NCI-H1436 (cell line): ENCODE results near the gene FGF22.

ENCODE experiments used
- DNase-seq: peaks from one replicate; lab custom pipeline; 2025; lab: John Stamatoyannopoulos, UW

The FGF22 gene

DNA sequence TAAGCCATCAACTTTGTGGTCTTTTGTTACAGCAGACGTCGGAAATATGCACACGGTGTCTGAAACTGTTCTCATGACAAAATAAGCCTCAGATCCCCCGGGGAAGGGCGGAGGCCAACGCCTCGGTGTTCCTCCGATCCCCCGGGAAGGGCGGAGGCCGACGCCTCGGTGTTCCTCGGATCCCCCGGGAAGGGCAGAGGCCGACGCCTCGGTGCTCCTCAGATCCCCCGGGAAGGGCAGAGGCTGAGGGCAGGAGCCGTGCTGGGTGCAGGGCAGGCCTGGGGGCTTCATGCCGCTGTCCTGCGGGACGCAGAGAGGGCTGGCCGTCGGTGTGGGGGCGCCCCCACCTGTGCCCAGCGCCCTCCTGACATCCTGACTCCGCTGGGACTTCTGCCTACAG is 4.7 kb downstream of the FGF22 start:
- no peak for DNase-seq

DNA sequence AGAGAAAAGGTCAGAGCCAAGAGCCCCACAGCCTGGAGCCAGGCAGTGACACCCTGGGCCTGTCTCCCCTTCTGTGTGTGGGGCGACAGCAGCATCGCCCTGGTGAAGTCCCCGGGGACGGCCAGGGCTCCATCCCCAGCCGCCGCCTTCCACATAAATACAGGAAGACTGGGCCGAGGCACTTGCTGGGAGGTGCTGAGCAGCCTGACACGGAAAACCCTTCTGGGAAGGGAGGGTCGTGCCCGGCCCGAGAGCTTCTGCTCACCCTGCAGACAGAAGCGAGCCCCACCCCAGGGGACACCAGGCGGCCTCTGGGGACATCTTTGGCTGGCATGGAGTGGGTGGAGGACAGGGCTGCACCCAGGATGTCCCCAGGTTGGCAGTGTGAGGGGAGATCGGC is 5.1 kb downstream of the FGF22 start:
- no peak for DNase-seq

DNA sequence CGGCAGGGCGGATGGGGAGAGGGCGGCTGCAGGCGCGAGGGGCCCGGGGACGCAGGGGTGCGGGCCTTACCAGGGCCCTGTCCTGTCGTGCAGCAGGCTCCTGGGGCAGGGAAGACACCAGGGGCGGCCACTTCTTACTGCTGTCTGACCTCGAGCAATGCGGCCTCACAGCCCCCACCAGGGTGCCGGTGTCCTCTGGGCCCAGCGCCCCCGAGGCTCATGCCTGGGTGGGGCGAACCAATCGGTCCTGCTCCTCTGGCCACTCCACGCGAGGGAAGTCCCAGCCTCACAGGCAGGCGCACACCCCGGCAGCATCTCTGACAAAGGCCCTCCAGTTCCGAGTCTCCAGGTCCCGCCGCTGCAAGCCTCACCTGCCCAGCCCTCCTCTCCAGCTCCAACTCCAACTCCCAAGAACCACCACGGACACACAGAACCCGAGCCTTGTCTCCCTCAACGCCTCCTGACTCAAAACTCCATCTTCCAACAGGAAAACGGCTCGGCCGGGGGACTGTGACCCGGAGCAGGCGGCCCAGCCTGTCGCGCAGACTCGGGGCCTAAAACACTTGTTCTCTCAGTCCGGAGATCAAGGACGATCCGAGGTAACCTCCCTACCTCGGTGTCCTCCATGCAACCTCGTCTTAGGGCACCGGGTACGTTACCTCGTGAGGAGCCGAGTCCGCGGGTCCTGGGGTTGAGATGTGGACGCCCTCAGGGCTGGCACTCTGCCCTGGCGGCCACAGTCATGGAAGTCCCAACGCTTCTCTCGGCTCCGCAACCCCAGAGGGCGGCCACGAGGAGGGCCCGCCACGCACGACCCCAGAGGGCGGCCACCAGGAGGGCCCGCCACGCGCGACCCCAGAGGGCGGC is 6.5 kb downstream of the FGF22 start:
- DNase-seq, result no peak

DNA sequence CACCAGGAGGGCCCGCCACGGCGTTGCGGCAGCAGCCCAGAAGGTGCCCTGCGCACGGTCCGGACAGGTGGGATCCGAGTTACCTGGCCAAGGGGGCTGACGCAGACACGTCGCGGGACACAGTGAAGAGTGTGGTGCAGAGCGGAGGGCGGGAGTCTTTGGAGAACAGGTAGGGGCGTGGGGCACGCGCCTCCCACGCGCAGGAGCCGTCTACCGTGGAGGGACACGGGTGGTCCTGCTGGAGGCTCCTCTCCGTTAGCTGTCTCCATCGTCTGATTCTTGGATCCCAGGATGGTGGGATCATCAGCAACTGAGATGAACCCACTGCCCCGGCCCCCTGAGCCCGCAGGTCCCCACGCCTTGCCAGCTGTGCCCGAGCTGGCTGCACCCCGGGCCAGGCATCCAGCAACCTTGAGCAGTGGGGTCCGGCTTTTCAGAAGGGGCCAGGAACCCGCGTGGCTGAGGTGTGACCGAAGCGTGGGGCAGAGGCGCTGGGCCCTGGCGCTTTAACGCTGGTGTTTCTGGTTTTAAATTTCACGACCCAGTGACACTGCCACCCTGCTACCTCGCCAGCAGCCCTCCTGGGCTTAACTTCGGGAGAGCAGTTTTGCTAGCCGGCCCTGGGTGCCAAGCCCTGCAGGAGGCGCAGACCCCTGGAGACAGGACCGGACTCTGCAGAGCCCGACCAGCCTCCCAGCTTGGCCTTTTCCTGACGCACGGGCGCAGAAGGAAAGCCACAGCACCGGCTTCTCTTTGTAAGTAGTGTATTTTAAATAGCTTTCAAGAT is 7.3 kb downstream of the FGF22 start:
- no peak for DNase-seq

DNA sequence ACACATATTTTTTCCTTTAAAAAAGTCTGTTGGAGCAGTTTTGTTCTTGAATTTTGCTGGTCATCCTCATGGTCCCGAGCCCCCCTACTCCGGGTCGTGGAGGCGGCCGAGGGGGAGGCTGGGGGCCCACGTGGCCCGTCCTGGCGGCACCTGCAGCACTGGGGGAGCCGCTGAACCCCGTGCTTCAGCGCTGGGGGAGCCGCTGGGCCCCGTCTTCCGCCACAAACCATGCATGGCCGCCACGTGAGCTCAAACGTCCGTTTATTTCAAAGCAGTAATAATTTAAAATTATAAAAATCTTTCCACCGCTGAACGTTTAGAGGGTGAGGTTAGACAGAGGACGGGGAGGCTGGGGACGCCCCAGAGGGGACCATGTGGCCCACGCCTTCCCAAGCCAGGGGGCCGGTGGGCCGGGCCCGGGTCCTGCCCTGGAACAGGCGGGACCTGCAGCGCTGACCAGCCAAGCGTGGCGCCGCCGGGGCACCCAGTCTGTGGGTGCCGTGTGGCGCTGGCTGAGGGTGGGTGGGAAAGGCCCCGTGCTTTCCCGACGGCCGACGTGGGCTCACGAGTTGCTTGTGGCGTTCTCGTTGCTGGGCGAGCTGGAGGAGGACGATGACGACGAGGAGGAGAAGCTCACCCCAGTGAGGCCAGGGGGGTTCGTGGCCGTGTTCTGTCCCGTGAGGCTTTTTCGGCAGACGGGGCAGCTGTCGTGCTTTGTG is 8.0 kb downstream of the FGF22 start:
- DNase-seq, result no peak

DNA sequence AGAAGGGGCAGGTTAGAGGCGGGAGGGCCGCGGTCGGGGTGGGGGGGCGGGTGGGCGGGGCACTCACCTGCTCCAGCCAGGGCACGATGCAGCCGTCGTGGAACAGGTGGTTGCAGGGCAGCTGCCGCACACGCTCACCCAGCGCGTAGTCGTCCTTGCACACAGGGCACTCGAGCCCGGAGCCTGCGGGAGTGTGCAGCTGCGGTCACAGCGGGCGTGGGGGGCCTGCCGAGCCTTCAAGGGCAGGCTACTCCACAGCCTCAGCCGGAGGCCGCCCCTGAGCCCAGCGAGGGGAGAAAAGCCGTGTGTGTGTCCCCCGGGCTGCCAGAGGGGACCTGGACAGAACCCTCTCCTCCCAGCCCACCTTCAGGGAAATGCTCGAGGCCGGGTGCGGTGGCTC is 8.6 kb downstream of the FGF22 start:
- DNase-seq, result no peak

DNA sequence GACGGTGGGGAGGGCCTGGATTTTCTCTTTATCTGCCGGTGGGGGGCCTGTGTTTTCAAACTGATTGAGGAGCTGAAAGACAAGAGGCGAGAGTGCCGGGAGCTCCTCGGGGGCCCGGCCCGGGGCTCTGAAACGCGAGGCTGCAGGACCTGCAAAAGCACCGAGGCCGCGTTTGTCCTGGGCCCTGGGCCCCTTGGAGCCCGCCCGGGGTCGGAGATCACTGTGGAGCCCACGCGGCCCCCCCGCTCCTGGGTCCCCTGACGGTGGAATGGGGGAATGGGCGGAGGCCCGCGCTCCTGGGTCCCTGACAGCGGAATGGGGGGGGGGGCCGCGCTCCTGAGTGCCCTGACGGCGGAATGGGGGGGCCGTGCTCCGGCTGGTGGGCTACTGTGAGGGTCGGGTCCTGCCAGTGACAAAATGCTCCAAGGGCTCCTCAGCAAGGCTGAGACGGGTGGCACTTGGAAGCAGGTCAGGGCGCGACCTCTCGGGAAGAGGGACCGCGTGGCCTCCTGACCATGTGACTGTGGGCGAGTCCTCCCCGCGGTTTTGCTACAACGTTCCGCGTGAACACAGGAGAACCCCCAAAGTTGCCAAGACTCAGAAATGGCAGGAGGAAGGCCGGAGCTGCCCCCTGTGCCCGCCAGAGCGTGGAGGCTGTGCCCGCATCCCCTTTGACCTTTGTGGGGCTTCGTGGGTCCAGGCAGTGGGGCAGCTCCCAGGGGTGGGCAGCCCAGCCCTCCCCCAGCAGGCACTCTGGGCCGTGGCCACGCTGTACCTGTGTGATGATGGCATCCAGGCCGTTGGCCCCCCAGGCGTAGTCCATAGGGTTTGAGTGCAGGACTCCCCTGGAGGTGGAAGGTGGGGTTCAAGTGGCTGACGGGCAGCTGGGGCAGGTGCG is 9.5 kb downstream of the FGF22 start:
- no peak for DNase-seq

DNA sequence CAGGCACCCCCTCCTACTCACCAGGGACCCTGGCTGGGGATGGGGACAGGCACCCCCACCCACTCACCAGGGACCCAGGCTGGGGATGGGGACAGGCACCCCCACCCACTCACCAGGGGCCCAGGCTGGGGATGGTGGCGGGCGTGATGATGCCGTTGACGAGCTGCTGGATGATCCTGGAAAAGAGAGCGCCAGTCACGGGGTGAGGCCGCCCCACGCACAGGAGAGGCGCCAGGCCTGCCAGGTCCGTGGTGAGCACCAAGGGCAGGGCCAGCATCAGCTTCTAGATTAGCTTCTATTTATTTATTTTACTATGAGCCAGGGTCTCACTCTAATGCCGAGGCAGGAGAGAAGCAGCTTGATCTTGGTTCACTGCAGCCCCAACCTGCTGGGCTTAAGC is 10.4 kb downstream of the FGF22 start:
- no peak for DNase-seq

DNA sequence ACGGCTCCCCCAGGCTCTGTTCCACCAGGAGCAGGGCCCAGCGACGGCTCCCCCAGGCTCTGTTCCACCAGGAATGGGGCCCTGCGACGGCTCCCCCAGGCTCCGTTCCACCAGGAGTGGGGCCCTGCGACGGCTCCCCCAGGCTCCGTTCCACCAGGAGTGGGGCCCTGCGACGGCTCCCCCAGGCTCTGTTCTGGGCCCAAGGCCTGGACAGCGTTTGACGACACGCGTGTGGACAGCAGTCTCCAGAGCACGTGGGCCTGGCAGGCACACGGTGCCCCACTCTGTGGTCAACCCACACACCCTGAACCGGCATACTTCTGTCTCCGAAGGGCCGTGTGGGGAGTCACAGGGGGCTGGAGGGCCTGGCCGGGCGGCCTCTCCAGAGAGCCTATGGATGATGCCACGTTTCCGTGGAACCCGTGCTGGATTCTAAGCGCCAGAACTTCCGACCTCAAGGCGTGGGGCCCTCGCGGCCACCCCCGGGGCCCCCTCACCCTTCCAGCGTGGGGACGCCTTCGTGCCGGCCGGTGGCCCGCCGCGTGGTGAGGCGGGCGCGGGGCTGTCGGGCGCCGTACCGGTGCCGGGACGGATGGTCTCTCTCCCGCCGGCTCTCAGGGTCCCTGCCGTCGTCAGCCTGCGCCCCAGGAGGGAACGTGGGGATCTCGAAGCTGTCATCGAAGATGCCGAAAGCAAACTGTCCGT is 11.6 kb downstream of the FGF22 start:
- DNase-seq, result no peak

DNA sequence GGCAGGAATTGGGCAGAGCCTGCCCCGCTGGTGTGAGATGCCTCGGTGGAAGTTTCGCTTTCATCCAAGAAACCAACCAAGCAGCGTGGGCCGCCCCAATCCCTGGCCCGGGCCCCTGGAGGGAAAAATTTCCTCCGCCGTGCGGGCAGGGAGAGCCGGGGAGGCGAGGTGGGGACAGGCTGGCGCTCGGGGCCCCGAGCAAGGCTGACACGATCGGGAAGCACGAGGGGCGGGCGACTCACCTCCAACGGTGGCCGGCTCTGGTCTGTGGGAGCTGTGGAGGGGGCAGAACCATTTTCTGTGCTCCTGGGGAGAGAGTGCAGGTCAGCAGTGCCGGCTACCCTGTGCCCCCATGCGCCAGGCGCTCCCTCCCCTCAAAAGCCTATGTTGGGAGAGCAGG is 12.3 kb downstream of the FGF22 start:
- no peak for DNase-seq

DNA sequence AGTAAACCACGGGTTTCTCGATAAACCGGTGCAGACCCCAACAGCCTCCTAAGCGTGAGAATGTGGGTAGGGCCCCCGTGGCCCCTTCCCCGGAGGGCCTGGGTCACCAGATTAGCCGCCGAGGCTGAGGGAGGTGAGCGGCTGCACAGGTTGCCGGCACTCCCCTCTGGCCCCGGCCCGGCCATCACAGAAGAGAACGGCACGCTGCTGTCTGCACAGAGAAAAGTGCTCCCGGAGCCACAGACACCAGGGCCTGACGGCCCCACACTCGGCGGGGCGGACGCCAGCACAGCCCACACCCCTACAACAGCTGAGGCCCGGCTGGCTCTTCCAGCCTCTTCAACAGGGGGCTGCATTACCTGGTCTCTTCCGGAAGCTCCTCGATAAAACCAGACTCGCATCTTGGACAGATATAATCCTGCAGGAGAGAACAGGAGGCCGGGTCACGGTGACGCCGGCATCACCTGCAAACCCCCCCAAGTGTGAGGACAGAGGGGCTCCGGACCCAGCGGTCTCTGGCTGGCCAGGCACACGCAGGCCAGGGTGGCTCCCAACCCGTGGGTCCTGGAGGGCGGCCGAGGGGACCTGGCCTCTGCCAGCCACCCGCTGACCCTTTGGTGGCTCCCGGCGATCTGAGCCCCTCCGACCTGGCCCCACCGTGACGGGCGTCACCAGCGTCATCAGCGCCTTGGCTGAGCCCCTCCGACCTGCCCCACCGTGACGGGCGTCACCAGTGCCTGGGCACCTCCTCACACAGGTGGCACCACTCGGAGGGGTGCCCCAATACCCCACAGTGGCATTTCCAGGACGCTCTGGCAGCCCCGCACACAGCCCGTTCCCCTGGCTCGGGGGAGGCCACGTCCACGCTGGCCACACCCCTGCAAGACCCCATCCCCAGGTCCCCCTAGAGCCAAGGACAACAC is 13.0 kb downstream of the FGF22 start:
- no peak for DNase-seq

DNA sequence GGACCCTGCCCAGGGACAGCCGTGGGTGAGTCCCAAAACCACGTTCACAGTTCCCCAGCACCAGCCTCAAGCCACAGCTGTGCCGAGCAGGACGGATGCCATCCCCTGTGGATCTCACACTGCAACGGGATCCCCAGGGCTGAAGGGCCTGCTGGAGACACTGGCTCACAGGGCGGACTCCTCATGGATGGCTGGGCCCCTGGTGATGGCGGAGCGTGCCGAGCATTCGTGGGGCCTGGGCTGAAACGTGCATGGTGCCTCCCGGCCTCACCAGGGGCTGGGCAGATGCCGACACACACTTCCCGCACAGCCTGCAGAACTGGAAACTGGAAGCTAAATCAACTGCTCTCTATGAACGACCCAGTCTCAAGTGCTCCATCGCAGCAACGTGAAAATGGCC is 13.7 kb downstream of the FGF22 start:
- no peak for DNase-seq

DNA sequence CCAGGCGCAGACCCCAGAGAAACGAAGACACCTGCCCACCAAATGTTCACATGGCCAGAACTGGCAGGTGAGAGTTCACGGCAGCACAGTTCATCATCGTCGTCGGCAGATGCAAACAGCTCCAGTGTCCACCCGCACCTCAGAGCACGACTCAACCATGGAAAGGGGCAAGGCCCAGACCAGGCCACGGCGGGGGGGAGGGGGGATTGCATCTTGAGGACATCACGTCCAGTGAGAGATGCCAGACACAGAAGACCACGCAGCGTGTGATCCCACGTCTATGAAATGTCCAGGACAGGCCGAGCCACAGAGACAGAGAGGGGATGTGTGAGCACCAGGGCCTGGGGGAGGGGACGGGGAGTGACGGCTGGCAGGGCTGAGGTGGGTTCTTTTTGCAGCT is 16.0 kb downstream of the FGF22 start:
- DNase-seq, result no peak

DNA sequence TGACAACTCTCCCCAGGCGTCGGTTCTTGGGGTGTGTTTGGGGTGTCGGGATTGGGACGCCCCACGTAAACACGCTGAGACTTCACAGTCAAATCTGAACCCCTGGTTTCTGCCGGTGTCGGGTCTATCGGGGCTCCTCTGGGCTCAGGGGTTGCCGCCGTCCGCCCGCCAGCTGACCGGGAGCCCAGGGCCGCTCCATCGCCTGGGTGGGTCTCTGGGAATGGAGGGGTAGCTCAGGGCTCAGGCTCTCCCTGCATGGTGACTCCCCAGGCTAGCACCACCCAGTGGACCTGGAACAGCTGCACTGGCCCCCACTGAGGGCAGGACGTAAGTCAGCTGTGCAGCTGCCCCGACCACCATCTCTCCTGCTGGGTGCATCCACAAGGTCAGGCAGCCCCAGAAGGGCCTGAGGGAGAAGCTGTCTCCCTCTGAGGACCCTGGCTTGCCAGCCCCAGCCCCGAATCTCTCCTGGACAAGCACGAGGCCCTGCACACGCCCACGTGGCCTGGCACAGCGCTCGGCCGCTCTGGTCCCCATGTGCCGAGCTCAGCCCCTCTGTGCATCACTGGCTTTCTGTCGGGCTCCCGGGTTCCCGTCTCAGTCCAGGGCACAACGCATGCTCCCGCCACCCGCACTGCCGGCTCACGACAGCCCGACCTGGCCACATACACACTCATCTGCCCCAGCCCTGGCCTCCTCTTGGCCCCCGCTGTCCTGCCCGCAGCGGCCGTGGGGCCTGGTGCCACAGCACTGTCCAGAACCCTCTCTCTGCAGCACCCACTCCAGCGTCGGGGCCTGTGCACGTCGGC is 17.3 kb downstream of the FGF22 start:
- DNase-seq, result no peak

DNA sequence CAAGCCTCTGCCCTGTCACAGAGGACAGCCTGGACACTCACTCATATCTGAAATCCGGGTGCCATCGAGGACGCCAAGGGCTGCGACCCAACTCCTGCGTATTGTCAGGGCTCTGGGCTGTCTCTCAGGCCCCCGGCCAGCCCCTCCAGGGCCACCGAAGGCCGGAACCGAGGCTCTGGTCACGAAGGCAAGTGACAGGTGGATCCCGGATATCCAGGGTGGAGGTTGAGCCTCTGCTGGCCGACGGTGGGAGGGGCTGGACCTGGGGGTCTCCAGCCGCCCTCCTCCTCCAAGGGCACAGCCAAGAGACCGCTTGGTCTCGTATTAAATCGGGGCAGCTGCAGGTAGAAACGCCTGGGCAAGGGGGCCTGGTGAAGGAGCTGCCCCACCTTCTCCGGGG is 17.9 kb downstream of the FGF22 start:
- DNase-seq, result no peak

DNA sequence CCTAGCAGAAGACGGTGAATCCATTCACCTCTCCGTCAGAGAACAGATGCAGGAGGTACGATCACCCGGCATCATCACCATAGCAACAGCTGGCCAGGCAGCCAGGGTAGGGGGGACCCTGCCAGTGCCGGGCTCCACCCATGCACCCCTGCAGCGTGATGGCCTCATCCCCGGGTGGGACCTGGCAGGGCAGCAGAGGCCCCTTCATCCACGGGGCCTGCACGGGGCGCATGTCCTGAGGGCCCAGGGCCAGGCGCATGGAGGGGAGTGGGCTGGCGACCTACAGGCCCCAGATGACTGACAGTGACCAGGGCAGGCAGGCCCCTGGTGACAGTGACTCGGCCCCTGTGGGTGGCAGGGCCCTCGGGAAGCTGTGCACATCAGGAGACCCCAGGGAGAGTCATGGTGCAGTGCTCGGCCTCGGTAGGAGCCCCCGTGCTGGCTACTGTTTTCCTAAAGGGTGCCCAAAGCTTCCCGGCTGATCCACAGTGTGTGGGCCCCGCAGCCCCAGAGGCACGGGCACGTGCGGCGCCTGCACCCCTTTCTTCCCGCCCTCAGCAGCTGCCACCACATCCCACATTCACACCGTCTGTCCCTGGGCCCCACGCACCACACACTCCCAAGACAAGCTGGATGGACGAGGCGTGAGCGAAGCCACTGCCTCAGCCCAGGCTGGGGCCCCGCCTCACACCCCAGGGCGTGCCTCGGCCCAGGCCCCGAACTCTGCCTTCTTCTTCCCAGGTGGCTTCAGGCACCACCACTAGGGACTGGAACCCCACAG is 18.6 kb downstream of the FGF22 start:
- no peak for DNase-seq

DNA sequence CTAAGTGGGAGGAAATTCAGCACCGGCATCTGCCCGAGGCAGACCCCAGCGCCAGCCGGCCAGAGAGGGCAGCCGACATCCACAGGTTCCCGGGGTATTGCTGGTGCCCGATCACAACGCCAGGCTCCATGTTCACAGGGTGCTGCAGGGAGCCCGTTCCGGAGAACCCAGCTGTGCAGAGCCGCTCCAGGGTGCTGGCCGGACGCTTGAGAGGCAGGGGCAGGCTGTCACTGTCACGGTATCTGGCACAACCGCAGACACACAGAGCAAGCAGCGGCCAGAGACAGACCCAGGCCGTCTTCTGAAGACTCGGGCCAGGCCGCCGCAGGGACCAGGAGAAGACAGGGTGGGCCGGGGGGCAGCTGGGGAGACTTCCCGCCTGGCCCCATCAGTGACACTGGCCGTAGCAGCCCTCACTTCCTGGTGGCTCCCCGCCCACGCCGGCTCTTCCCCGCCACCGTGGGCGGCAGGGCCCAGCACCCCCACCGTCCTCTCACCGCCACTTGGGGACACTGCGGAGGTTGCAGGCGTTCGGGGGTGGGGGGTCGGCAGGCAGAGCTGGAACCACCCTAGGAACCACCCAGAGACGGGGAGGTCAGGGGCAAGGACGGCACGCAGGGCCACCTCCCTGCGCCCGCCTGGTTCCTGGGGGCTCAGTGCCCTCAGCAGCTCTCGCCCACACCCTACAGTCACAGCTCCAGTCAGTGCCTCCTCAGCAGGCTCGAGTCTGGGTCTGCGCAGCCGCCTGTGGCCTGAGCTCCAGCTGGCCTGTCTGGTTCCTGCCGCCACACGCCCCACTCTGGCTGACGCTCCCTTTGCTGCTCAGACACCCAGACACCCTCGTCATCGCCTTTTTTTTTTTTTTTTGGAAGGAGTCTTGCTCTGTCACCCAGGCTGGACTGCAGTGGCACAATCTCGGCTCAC is 19.5 kb downstream of the FGF22 start:
- DNase-seq, result no peak
